Measurements from ENCODE around the gene PALLD.

Gene PALLD

DNA sequence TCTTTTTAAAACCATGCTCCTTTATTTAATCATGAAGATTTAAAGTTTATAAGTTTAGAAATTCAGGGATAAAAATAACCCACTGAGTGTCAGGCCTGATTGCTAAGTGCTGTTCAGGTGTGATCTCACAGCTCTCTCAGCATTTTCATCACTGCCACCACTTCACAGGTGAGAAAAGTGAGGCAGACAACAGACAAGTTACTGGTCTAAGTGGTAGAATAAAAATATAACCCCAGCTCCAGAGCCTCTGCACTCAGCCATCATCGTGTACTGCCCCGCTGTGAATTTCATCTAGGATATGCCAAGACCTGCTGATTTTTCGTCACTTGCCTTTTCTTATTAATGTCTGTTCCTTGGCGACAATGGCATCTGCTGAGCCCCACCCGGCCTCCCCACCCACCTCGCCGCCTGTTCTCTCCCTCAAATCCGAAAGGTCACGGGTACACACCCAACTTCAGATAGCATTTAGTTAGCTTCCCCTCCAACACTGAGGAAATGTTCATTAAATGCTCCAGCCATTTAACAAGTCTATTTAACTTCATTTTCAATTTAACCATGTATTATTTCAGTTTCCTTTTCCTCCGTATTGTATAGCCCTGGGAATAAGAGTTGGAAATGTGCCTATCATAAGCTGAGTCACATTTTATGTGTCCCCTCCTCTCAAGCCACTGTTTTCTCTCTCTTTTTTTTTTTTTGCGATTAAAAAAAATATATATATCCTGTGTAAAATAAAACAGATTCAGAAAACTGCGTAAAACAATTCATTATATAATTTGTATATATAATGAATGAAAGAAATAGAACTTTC is 276.7 kb downstream of the PALLD start:
- intact Hi-C loops (cut with DNase I), result no loop called here
- no peak for DNase-seq

- intact Hi-C loops (cut with DNase I), result no loop called here
- DNase-seq, result no peak
Measured at GRCh38 chr4:168776382-168776781, 279.5 kb downstream of the PALLD start.

- DNase-seq, result no peak
- intact Hi-C loops (cut with DNase I), result no loop called here
Measured at GRCh38 chr4:168777277-168777965, 280.6 kb downstream of the PALLD start.

DNA sequence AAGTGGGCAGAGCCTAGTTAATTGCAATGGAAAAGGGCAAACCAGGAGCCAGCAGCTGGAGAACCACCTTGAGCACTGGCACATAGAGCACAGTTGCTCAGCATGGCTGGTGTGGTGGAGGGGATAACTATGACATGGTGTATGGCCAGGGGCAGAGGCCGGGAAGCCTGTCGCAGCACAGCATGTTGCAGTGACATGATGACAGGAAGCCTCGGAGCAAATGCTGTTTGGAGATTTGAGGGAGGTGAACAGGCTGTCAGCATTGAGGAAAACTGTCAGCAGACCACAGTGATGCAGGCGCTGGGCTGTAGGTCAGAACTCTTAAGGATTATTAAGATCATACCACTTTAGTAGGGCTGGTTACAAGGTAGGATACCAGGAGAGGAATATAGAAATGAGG is 284.5 kb downstream of the PALLD start:
- intact Hi-C loops (cut with DNase I), result no loop called here
- no peak for DNase-seq

DNA sequence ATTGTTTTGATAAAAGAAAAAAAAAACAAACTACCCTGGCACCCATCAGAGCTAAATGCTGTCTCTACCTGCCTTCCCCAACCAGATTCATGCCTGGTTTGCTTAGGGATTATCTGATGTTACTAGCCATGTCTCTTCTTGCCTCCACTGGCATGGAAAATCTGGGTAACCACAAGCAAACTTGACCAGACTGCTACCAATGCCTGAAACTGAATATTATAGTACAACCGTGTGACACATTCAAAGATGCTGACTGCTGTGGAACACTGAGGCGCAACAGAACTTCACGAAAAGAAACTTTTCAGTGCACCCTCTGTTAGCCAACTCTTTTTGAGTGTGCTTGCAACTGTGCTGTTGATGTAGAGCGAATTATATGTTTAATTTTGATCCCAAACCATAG is 285.1 kb downstream of the PALLD start:
- DNase-seq, result no peak
- intact Hi-C loops (cut with DNase I), result no loop called here

DNA sequence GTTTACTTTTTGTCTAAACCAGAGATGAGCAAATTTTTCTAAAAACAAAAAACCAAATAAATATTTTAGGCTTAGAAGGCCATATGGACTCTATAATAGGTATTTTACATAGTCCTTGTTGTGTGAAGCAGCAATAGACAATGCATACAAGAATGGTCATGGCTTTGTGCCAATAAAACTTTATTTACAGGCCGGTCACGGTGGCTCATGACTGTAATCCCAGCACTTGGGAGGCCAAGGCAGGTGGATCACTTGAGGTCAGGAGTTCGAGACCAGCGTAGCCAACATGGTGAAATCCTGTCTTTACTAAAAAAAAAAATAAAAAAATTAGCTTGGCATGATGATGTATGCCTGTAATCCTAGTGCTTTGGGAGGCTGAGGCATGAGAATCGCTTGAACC is 285.6 kb downstream of the PALLD start:
- intact Hi-C loops (cut with DNase I), result no loop called here

DNA sequence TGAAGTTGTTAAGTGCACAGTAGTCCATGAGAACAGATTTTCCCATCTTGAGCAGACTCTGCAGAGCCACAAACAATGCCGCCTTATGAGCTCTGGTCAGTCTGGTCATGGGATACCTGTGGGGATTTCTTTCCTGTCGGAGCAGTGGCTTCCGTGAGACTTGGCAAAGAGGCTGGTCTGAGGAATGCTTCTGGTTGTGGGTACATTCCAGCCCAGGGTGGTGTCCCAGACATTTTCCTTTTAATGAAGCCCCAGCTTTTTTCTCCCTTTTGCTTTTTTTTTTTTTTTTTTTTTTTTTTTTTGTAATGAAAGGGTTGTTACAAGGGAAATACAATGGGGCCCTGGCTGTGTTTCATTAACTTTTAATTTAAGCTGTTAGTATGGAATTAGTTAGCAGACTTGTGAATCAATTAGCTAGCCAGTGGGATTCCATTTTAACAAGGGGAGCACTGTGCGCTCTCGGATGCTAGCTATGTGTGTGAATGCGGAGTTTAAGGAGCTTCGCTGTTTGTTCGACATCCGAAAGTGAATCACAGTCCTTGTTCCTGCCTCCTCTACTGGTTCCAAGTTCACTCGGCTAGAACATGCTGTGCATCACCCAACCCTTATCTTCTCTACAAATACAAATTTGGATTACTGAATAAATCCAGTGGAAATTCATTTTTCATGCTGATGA is 288.1 kb downstream of the PALLD start:
- intact Hi-C loops (cut with DNase I), result no loop called here
- DNase-seq, result no peak

More for the DNA sequence above, 285.6 kb downstream of the PALLD start:
- DNase-seq, result no peak

GRCh38 chr4:168787334-168787733 is 290.5 kb downstream of the PALLD start:
- intact Hi-C loops (cut with DNase I), result no loop called here
- DNase-seq, result no peak

GRCh38 chr4:168787801-168788595 is 291.1 kb downstream of the PALLD start:
- intact Hi-C loops (cut with DNase I), result no loop called here
- no peak for DNase-seq

GRCh38 chr4:168790898-168791297 is 294.0 kb downstream of the PALLD start:
- intact Hi-C loops (cut with DNase I), result no loop called here
- no peak for DNase-seq

DNA sequence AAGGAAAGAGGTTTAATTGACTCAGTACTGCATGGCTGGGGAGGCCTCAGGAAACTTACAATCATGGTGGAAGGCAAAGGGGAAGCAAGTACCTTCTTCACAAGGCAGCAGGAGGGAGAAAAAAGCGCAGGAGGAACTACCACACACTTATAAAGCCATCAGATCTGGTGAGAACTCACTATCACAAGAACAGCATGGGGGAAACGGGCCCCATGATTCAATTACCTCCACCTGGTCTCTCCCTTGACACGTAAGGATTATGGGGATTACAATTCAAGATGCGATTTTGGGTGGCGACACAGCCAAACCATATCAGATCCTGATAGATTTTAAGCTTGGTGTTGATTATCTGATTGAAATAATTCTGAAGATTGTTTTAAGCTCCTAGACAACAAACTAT is 294.5 kb downstream of the PALLD start:
- no peak for DNase-seq
- intact Hi-C loops (cut with DNase I), result no loop called here

DNA sequence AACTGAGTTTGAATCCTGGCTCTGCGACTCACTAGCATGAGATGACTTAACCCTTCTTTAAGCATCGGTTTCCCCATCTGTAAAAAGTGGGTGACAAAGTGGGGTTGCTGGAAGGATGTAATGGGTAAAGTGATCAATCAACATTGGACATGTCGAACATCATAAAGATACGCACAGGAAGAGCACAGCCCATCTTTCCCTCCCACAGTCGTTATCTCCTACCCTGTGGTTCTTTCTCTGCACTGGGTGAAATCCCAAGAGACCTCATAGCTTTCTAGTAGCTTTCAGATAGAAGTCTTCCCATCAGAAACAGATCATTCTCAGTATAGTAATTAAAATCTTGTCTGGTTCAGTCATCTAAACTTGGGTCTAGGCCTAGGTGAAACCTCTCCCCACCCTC is 296.7 kb downstream of the PALLD start:
- no peak for DNase-seq
- intact Hi-C loops (cut with DNase I), result no loop called here

DNA sequence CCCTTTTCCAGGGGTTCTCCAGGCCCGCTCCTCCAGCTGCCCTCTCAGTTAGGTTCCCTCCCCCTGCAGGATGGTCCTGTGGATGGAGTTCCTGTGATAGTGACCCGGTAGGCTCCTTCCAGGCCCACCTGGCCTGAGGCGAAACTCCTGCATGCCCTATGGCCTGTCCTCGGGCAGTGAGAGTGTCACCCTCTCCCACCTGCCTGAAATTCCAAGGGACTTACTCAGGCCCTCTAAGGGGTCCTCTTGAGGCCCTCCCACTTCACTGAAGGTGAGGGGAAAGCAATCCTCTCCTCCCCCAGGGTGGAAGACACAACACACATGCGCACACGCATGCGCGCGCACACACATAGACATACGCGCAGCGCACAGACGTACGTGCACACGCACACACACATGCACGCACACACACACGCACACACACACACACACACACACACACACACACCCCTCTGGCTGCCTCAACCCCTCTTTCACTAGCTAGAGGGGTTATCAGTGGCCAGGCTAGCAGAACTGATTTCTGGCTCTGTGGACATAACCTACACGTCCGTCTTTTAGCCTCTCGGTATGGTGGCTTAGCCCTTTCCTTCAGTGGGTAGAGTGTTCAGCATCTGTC is 297.3 kb downstream of the PALLD start:
- no peak for DNase-seq
- intact Hi-C loops (cut with DNase I), result no loop called here

DNA sequence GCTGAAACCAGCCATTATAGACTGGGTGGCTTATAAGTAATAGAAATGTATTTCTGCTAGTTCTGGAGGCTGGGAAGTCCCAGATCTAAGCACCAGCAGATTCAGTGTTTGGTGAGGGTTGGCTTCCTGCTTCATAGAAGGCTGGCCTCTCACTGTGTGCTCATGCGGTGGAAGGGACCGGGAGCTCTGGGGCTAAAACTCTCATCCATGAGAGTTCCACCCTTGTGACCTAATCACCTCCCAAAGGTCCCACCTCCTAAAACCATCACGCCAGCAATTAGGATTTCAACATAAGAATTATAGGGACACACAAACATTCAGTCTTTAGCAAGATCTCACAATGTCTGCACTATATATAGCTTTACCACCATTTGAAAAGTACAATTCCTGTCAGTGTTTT is 298.0 kb downstream of the PALLD start:
- no peak for DNase-seq
- intact Hi-C loops (cut with DNase I), result no loop called here

DNA sequence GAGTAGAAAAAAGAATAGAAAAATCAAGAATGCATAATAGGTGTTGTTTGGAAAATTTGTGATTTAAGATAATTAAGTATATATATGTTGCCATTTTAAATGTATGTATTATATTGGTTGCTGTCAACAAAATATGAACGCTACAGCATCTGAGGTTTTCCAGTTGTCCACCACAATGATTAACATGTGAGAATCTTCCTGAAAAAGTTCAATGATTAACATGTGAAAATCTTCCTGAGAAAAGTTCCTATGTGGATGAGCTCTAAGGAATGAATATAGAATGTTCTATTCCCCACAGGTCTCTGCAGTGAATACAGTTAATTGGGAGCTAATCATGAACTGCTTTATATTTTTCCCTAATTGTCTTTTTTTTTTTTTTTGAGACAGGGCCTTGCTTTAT is 298.5 kb downstream of the PALLD start:
- intact Hi-C loops (cut with DNase I), result no loop called here

DNA sequence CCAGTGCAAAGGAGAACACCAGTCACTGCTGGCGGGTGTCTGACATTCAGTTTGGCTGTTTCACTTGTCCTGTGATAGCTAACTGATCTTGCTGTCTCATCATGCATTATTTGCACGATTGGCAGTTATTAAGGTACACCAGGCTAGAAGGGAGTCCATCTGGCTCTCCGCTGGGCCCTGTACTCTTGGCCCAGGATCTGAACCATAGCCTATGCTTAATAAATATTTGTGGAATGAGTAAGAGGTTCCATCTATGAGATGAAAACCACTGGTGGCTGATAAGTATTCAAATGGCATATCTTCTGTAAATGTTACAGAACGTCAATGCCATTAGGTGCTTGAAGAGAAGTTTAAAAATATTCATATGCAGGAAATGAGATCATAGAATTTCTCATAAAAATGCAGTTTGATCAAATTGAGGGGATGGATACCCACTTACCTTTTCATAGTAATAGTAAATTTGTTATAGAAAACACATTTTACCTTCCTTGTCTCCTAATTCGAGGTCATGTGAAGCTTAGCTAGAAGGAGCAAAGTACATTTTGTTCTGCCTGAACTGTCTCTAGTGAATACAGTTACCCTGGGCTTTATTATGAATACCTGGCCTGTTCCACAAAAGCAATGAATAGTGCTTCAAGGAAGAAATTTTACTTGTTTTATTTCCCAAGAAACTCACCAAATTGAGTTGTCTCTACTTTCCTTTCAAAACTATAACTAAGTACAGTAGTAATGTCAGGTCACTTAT is 299.7 kb downstream of the PALLD start:
- no peak for DNase-seq
- intact Hi-C loops (cut with DNase I), result no loop called here

More for the DNA sequence above, 298.5 kb downstream of the PALLD start:
- DNase-seq, result no peak

- intact Hi-C loops (cut with DNase I), result no loop called here
- DNase-seq, result no peak
Measured at GRCh38 chr4:168797194-168797593, 300.3 kb downstream of the PALLD start.

- no peak for DNase-seq
- intact Hi-C loops (cut with DNase I), result no loop called here
Measured at GRCh38 chr4:168797738-168798375, 301.0 kb downstream of the PALLD start.

- intact Hi-C loops (cut with DNase I), result no loop called here
- no peak for DNase-seq
Measured at GRCh38 chr4:168800926-168801325, 304.1 kb downstream of the PALLD start.

Data from posterior cingulate gyrus (tissue), 11 donors.